ENCODE data around the gene KLHDC8B. TPM values are rescaled to one million over a fixed set of nuclear protein-coding genes. Genes with fewer than 3 reads are reported as not detected.

Gene KLHDC8B
- total RNA-seq, 1 experiment from 2014 or later = 13.5 TPM

GRCh38 chr3:49124203-49124602, 47.2 kb upstream of the KLHDC8B start:
- Histone ChIP-seq H3K23ac (ENCODE audit: insufficient read length, low read depth, low read length) (no peak overlapping the region), H3K4me2 (ENCODE audit: insufficient read depth, insufficient read length, low read length) (no peak overlapping the region), H2BK120ac (ENCODE audit: low read depth, low read length, poor library complexity, severe bottlenecking) (no peak overlapping the region), H2BK20ac (ENCODE audit: low read depth, low read length, poor library complexity, severe bottlenecking) (no peak overlapping the region), H3K79me2 (ENCODE audit: insufficient read depth, low read length) (no peaks in the 10 kb centered on the region; the same call in 1 of the 2 replicates), H2BK12ac (ENCODE audit: insufficient read length, low read depth, low read length) (no peak overlapping the region), H4K8ac (replicated peaks; ENCODE audit: insufficient read length, low read depth, low read length) (no peak overlapping the region), H2BK5ac (ENCODE audit: insufficient read length, low read length) (no peak overlapping the region), H3K4me1 (ENCODE audit: insufficient read depth, low read length) (0 out of 2 replicates have a peak, but pooled peaks cover 2% of the 10 kb centered on the region), H3K27ac (ENCODE audit: insufficient read length, low read depth, low read length) (no peak overlapping the region), H2BK15ac (ENCODE audit: low read depth, low read length) (no peak overlapping the region), H3K23me2 (ENCODE audit: insufficient read length, low read depth, low read length, poor library complexity, severe bottlenecking) (peaks cover 5% of the 10 kb centered on the region), H4K91ac (ENCODE audit: insufficient read length, low read depth, low read length) (no peak overlapping the region), H3K56ac (ENCODE audit: insufficient read length, low read depth, low read length) (no peak overlapping the region), H3K9me3 (ENCODE audit: control insufficient read depth, low read depth, low read length) (no peaks in the 10 kb centered on the region), H3K14ac (ENCODE audit: insufficient read depth, low read length) (no peak overlapping the region), H3T11ph (ENCODE audit: low read length) (no peak overlapping the region), H3K4ac (ENCODE audit: low read depth, low read length) (no peak overlapping the region), H2AFZ (ENCODE audit: low read length) (no peak overlapping the region), H2AK5ac (ENCODE audit: insufficient read length, low read length) (no peak overlapping the region), H3K79me1 (ENCODE audit: insufficient read depth, low read depth, low read length, poor library complexity, severe bottlenecking) (peaks cover 4% of the 10 kb centered on the region), H3K27me3 (ENCODE audit: insufficient read depth, low read length) (no peaks in the 10 kb centered on the region), H3K9ac (ENCODE audit: extremely low read depth, insufficient read length, low read length) (no peak overlapping the region), H4K5ac (ENCODE audit: insufficient read length, low read depth, low read length) (no peak overlapping the region), H3K18ac (ENCODE audit: insufficient read length, low read depth, low read length) (no peak overlapping the region), H4K20me1 (ENCODE audit: control insufficient read depth, insufficient read depth, insufficient read length) (peaks cover 2% of the 10 kb centered on the region)
- Mint-ChIP-seq H3K27ac (no peak overlapping the region), H3K9me3 (no peaks in the 10 kb centered on the region), H3K36me3 (ENCODE audit: insufficient read depth in 1 of 3, low read depth in 3 of 3) (peaks cover 0 to 29% (median 21%) of the 10 kb centered on the region in 3 experiments; a peak in 6 of 7 replicates), H3K27me3 (ENCODE audit: low read depth) (no peaks in the 10 kb centered on the region; the same call in 1 of the 2 replicates), H3K4me3 (no peak overlapping the region), H3K4me1 (peaks cover 4% of the 10 kb centered on the region in 2 experiments; a peak in 3 of 4 replicates)
- DNase-seq = no peak
- no CpG with 5 or more reads among the region's 7 CpGs for WGBS (ENCODE audit: extremely low coverage, insufficient read length, low lambda C conversion rate)
- no peak for TF ChIP-seq CTCF (conservative IDR thresholded peaks at IDR 0.05)
